Midbrain (tissue), 1 donor: ENCODE data around the gene HM13.
A peak's percentile ranks its signal among the peaks of the same experiment; 100 is the strongest.
"Not testable (repeated sequence)": the region's sequence is repeated elsewhere in the genome, so short reads cannot be mapped to it uniquely, and the experiment has no call there.

Experiments
- DNase-seq: peaks from one replicate; lab custom pipeline; 2025; lab: John Stamatoyannopoulos, UW

HM13 gene

GRCh38 chr20:31608251-31608945, 94.2 kb downstream of the HM13 start:
- peak; percentile 43 for DNase-seq

GRCh38 chr20:31612271-31612640, 98.0 kb downstream of the HM13 start:
- not testable (repeated sequence) for DNase-seq

GRCh38 chr20:31615416-31615815, 101.2 kb downstream of the HM13 start:
- DNase-seq: no peak

- DNase-seq: no peak
Observed at GRCh38 chr20:31617432-31618104, 103.3 kb downstream of the HM13 start.
